Measurements from ENCODE around the gene THAP4. TPM values are rescaled to one million over a fixed set of nuclear protein-coding genes. Genes with fewer than 3 reads are reported as not detected.
"Not testable (repeated sequence)": the region's sequence is repeated elsewhere in the genome, so short reads cannot be mapped to it uniquely, and the experiment has no call there.

THAP4 gene
- total and polyA plus RNA-seq, 5 donors = 74.2 to 126 (median 94.2) TPM

DNA sequence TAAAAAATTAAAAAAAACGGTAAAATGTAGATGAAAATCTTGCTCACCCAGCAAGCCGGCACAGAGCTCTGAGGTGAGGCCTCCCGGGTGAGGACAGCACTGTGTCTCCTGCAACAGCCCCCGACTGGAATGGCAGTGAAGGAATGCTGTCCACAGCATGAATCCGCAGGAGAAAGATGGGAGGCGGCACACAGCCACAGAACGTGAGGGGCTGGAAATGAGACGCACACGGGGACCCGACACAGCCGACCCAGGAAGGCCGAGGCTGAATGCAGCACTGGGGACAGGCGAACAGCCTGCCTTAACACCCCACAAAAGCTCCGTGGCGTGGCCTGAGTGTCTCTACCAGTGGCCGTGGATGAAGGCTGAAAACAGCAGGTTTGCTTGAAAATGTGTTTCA lies 43.7 kb downstream of the THAP4 start:
- Histone ChIP-seq H3K9me3 (ENCODE audit: control insufficient read depth, low read length) (no peaks in the 10 kb centered on the region), H3K4me1 (ENCODE audit: control insufficient read depth, insufficient read depth, low read length) (no peaks in the 10 kb centered on the region), H3K27ac (ENCODE audit: low read length) (no peak overlapping the region), H3K27me3 (ENCODE audit: control insufficient read depth, insufficient read depth) (no peaks in the 10 kb centered on the region), H3K4me3 (ENCODE audit: low read length) (no peak overlapping the region)
- DNase-seq = no peak
- no peak for ATAC-seq
- 92% methylated on average over 16 of the region's 16 CpGs for WGBS
- intact Hi-C loops (cut with DNase I) = no loop called here

DNA sequence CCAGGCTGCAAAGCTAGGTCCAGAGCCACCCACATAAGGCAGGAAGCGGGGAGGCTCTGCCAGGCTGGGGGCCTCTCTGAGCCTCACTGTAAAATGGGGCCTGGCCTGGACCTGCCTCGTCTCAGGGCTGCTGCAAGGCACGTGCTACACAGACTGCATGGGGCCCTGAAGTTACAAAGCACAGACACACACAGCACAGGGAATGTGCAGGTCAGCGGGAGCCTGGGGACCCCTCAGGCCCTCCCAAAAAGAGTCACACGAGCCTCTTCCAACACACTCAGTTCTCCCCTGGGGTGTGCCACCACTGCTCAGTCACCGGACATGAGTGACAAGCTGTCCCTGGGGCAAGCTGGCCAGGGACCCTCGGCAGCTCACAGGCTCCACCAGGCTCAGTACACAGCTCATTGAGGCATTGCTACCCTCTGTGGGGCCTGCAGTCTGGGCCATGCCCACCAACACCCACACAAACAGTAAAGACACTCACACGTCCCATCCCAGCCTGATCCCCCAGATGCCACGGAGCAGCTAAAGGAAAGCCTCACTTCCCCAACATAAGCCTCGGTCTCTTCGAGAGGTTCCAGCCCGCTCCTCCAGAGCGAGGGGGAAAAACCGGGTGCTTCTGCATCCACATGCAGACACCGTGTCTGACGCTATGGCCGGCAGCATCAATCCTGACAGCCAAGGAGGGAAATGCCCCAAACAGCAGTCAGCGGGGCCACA lies 44.7 kb downstream of the THAP4 start:
- ATAC-seq (peak; percentile 22 to 34), DNase-seq (no peak)
- Histone ChIP-seq H3K4me1 (ENCODE audit: control insufficient read depth, insufficient read depth, low read length) (no peaks in the 10 kb centered on the region), H3K4me3 (ENCODE audit: low read length) (no peak overlapping the region), H3K27ac (ENCODE audit: low read length) (no peak overlapping the region), H3K9me3 (ENCODE audit: control insufficient read depth, low read length) (no peaks in the 10 kb centered on the region), H3K27me3 (ENCODE audit: control insufficient read depth, insufficient read depth) (no peaks in the 10 kb centered on the region)
- intact Hi-C loops (cut with DNase I) = no loop called here
- 90% methylated on average over 18 of the region's 18 CpGs for WGBS

DNA sequence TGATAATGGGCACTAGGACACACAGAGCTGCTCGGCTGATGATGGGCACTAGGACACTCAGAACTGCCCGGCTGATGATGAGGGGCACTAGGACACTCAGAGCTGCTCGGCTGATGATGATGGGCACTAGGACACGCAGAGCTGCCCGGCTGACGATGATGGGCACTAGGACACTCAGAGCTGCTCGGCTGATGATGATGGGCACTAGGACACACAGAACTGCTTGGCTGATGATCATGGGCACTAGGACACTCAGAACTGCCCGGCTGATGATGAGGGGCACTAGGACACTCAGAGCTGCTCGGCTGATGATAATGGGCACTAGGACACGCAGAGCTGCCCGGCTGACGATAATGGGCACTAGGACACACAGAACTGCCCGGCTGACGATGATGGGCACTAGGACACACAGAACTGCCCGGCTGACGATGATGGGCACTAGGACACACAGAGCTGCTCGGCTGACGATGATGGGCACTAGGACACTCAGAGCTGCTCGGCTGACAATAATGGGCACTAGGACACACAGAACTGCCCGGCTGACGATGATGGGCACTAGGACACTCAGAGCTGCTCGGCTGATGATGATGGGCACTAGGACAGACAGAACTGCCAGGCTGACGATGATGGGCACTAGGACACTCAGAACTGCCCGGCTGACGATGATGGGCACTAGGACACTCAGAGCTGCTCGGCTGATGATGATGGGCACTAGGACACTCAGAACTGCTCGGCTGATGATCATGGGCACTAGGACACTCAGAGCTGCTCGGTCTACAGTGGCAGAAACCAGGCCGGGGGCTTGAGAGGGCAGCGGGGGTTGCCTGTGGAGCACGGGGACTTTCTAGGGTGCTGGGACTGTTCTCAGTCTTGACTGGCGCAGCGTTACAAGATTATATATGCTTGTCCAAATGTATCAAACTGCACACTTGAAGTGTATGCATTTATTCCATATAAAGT lies 46.2 kb downstream of the THAP4 start:
- H3K4me3 ChIP-seq (ENCODE audit: low read length); DNase-seq; H3K9me3 ChIP-seq (ENCODE audit: control insufficient read depth, low read length); intact Hi-C loops (cut with DNase I); H3K27ac ChIP-seq (ENCODE audit: low read length); H3K27me3 ChIP-seq (ENCODE audit: control insufficient read depth, insufficient read depth); H3K4me1 ChIP-seq (ENCODE audit: control insufficient read depth, insufficient read depth, low read length): not testable (repeated sequence)
- WGBS = 82% methylated on average over 33 of the region's 33 CpGs
- ATAC-seq = peak in 1 of 2 donors; percentile 37

DNA sequence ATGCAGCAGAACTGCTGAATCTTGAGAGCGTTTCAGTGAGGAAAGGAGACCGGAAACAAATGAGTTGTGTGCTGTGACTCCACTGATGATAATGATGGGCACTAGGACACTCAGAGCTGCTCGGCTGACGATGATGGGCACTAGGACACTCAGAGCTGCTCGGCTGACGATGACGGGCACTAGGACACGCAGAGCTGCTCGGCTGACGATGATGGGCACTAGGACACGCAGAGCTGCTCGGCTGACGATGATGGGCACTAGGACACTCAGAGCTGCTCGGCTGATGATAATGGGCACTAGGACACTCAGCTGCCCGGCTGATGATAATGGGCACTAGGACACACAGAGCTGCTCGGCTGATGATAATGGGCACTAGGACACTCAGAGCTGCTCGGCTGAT lies 47.1 kb downstream of the THAP4 start:
- WGBS = 76% methylated on average over 17 of the region's 17 CpGs
- intact Hi-C loops (cut with DNase I); H3K27ac ChIP-seq (ENCODE audit: low read length); H3K27me3 ChIP-seq (ENCODE audit: control insufficient read depth, insufficient read depth); ATAC-seq; H3K4me1 ChIP-seq (ENCODE audit: control insufficient read depth, insufficient read depth, low read length); H3K4me3 ChIP-seq (ENCODE audit: low read length); H3K9me3 ChIP-seq (ENCODE audit: control insufficient read depth, low read length): not testable (repeated sequence)
- DNase-seq = peak in 1 of 3 donors; percentile 64

DNA sequence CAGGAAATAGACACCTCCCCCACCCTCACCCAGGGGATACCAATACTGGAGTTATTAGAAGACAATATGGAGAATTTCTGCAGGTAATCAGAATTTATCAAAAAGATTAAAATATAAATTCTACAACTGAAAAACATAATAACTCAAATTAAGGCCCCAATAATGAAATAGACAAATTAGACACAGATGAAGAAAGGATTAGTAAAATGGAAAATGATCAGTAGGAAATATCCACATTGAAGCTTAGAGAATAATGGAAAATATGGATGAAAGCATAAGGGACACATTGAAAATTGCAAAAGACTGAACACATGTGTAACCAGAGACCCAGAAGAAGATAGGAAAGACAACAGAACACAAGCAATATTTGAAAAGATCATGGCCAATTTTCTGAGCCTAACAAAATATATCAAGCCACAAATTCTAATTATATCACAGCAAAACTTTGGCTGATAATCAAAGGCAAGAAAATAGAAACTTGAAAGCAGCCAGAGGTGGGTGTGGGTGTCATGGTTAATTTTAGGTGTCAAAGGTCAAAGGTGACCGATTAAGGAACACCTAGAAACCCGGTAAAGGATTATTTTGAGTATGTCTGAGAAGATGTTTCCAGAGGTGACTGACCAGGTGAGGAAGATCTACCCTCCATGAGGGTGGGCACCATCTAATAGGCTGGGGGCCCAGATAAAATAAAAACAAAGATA lies 50.2 kb downstream of the THAP4 start:
- no peak overlapping the region for H3K27ac ChIP-seq (ENCODE audit: low read length)
- WGBS = 97% methylated on average over 2 of the region's 2 CpGs
- intact Hi-C loops (cut with DNase I) = no loop called here
- no peaks in the 10 kb centered on the region for H3K4me1 ChIP-seq (ENCODE audit: control insufficient read depth, insufficient read depth, low read length)
- ATAC-seq = no peak
- H3K4me3 ChIP-seq (ENCODE audit: low read length) = no peak overlapping the region
- no peak for DNase-seq
- H3K27me3 ChIP-seq (ENCODE audit: control insufficient read depth, insufficient read depth) = no peaks in the 10 kb centered on the region
- H3K9me3 ChIP-seq (ENCODE audit: control insufficient read depth, low read length) = no peaks in the 10 kb centered on the region

DNA sequence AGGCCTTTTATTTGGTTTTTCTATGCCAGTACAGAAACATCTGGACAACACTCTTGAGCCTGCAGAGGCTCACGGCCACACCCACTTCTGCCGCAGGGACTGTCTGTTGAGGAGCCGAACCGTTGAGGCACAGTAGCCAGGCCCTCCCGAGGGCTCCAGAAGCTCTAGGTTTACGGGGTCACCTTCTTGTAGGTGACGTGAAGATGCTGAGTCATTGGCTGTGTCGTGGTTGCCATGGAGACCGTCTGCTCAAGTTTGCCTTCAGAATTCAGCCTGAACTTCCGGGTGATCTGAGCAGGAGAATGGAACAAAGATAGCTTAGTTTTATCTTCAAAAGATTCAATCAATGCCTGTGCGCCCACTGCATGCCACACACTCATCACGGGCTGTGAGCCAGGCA lies 52.5 kb downstream of the THAP4 start:
- Histone ChIP-seq H3K4me3 (ENCODE audit: low read length) (no peak overlapping the region), H3K9me3 (ENCODE audit: control insufficient read depth, low read length) (no peaks in the 10 kb centered on the region), H3K27ac (ENCODE audit: low read length) (no peak overlapping the region), H3K27me3 (ENCODE audit: control insufficient read depth, insufficient read depth) (no peaks in the 10 kb centered on the region), H3K4me1 (ENCODE audit: control insufficient read depth, insufficient read depth, low read length) (no peaks in the 10 kb centered on the region)
- ATAC-seq (no peak), DNase-seq (no peak)
- WGBS = 93% methylated on average over 12 of the region's 12 CpGs
- intact Hi-C loops (cut with DNase I) = no loop called here

DNA sequence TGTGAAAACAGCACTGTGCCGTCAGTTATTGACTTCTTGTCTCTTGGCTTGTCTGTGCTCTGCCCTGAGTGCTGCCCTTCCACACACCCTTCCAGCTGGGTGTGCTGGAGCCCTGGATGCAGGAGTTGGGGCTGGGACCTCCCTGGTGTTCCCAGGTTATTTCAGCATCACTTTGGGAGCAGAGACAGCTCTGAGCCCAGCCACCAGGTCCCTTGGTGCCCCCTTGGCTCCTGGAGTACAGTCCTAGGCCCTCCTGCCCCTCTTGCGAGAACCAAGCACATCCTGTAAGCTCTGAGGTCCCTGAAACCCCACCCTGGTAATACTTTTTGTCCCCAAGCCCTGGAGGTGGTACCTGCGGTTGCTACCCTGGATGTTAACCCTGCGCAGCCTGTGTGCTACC lies 54.2 kb downstream of the THAP4 start:
- Histone ChIP-seq H3K4me1 (ENCODE audit: control insufficient read depth, insufficient read depth, low read length) (no peaks in the 10 kb centered on the region), H3K9me3 (ENCODE audit: control insufficient read depth, low read length) (no peaks in the 10 kb centered on the region), H3K4me3 (ENCODE audit: low read length) (no peak overlapping the region), H3K27ac (ENCODE audit: low read length) (no peak overlapping the region), H3K27me3 (ENCODE audit: control insufficient read depth, insufficient read depth) (no peaks in the 10 kb centered on the region)
- peak; percentile 14 to 25 for ATAC-seq
- no peak for DNase-seq
- WGBS = 98% methylated on average over 4 of the region's 4 CpGs
- intact Hi-C loops (cut with DNase I) = no loop called here

DNA sequence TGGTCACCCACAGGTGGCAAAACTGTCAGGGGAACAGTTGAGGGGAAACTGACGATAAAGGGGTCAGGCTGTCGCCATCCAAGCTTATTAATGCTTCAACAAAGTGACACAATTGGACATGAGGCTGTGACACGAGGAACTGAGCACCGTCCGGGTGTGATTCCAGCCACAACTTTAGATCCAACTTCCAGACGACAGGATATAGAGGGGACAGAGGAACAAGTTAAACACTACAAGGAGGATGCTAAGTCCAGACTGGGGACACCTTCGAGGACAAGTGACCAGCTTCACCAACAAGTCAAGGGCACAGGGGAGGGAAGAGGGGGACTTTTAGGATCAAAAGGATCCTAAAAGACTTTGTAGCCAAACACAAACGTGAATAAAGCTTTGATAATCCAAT lies 54.6 kb downstream of the THAP4 start:
- 97% methylated on average over 8 of the region's 8 CpGs for WGBS

DNA sequence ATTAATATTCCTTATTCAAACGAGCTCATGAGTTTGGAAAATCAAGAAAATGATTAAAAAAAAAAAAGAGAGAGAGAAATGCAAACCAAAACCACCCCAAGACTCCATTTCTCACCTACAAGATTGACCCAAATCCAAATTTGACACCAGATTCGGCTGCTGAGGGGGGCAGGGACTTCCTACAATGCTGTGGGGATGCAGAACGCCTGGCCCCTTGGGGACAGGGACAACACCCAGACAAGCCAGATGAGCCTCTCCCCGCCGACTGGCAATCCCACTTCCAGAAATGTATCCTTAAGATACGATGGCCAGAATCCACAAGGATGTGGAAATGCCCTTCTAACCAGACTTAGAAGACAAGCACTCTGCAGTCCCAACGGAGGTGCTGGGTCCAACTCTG lies 57.7 kb downstream of the THAP4 start:
- no peak overlapping the region for H3K4me3 ChIP-seq (ENCODE audit: low read length)
- ATAC-seq (no peak), DNase-seq (no peak)
- H3K9me3 ChIP-seq (ENCODE audit: control insufficient read depth, low read length) = no peaks in the 10 kb centered on the region
- 89% methylated on average over 7 of the region's 7 CpGs for WGBS
- no peak overlapping the region for H3K27ac ChIP-seq (ENCODE audit: low read length)
- intact Hi-C loops (cut with DNase I) = no loop called here
- no peaks in the 10 kb centered on the region for H3K27me3 ChIP-seq (ENCODE audit: control insufficient read depth, insufficient read depth)
- no peaks in the 10 kb centered on the region for H3K4me1 ChIP-seq (ENCODE audit: control insufficient read depth, insufficient read depth, low read length)

More for the DNA sequence above, 54.6 kb downstream of the THAP4 start:
- no peaks in the 10 kb centered on the region for H3K4me1 ChIP-seq (ENCODE audit: control insufficient read depth, insufficient read depth, low read length)
- H3K27ac ChIP-seq (ENCODE audit: low read length) = no peak overlapping the region
- DNase-seq (no peak), ATAC-seq (no peak)
- no peaks in the 10 kb centered on the region for H3K9me3 ChIP-seq (ENCODE audit: control insufficient read depth, low read length)
- intact Hi-C loops (cut with DNase I) = no loop called here
- H3K4me3 ChIP-seq (ENCODE audit: low read length) = no peak overlapping the region
- no peaks in the 10 kb centered on the region for H3K27me3 ChIP-seq (ENCODE audit: control insufficient read depth, insufficient read depth)

DNA sequence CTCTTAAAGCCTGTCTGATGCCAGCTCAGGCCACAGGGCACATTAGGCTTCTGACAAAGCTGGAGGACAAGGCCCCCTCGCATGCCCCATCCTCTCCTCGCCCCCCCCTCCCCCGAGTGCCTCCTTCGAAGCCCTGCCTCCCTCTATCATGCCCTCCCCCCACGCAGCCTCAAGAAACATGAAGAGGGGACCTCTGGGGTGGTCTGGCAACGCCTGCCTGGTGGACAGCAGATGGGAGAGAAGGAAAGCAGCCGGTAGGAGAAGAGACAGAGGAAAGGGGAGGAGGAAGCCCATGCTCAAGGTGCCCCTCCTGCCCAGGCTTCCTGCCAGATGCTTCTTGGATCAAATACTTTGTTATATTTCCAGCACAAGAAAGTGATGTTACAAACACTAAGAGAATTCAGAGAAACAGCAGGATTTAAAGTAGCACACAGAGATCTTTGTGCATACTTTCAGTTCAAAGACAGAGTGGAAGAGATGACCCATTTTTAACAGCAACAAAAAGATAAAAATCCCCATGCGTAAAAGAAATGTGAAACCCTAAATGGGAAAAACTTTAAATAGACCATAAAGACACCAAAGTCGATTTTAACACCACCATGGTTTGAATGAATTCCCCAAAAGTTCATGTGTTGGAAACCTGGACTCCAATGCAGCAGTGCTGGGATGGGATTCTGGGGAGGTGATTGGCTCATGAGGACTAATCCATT lies 59.4 kb downstream of the THAP4 start:
- Histone ChIP-seq H3K27ac (ENCODE audit: low read length) (no peak overlapping the region), H3K27me3 (ENCODE audit: control insufficient read depth, insufficient read depth) (no peaks in the 10 kb centered on the region), H3K9me3 (ENCODE audit: control insufficient read depth, low read length) (no peaks in the 10 kb centered on the region), H3K4me3 (ENCODE audit: low read length) (no peak overlapping the region), H3K4me1 (ENCODE audit: control insufficient read depth, insufficient read depth, low read length) (no peaks in the 10 kb centered on the region)
- DNase-seq (no peak), ATAC-seq (no peak)
- WGBS = 54% methylated on average over 9 of the region's 9 CpGs
- intact Hi-C loops (cut with DNase I) = no loop called here

Measured in right cardiac atrium (tissue), 5 donors.